CD4-positive, alpha-beta memory T cell (primary cell): ENCODE data around the gene TMEM219. TPM values are rescaled to one million over a fixed set of nuclear protein-coding genes. Genes with fewer than 3 reads are reported as not detected.
"Not testable (repeated sequence)": the region's sequence is repeated elsewhere in the genome, so short reads cannot be mapped to it uniquely, and the experiment has no call there.

Source experiments
- CTCF ChIA-PET: fragments of 350-600 bp; sonication (Branson Sonifier 250); formaldehyde crosslinking; loops from one replicate; lab custom pipeline; 2021; ENCODE audit warnings: inconsistent platforms; ENCODE audit not compliant: partially characterized antibody; lab: Charles Lee
- POLR2A ChIA-PET: fragments of 350-600 bp; sonication (Branson Sonifier 250); formaldehyde crosslinking; loops from one replicate; lab custom pipeline; 2021; ENCODE audit not compliant: partially characterized antibody; lab: Charles Lee
- DNase-seq, 5 donors: peaks; one replicate each; pipeline versions ENCODE4 v3.0.0 to v3.0.0-alpha.2; 2020 to 2022; ENCODE audit warnings: mixed read lengths in 1 of 5
- H3K27ac ChIP-seq: one replicate; pipeline ENCODE4 v1.7.0; 2013; ENCODE audit warnings: low read depth, low read length
- H3K27me3 ChIP-seq: 2 replicates; pipeline ENCODE4 v1.7.0; 2013; ENCODE audit warnings: mild to moderate bottlenecking, low read length, moderate library complexity; ENCODE audit not compliant: insufficient read depth
- H3K36me3 ChIP-seq: 2 replicates; pipeline ENCODE4 v1.7.0; 2013; ENCODE audit warnings: mild to moderate bottlenecking, low read length, moderate library complexity; ENCODE audit not compliant: insufficient read depth
- H3K4me1 ChIP-seq: 2 replicates; pipeline ENCODE4 v1.7.0; 2013; ENCODE audit warnings: mild to moderate bottlenecking, low read length, moderate library complexity; ENCODE audit not compliant: insufficient read depth
- H3K4me3 ChIP-seq, 2 donors: one replicate each; pipeline ENCODE4 v1.7.0; 2013; ENCODE audit warnings: low read length in 2 of 2, mild to moderate bottlenecking in 1 of 2
- H3K9me3 ChIP-seq, 2 donors: one replicate each; pipeline ENCODE4 v1.7.0; 2013; ENCODE audit warnings: low read length in 2 of 2, control low read depth in 1 of 2; ENCODE audit not compliant: control insufficient read depth in 1 of 2
- H3K27ac Mint-ChIP-seq, 7 donors: one replicate each; pipeline ENCODE4 v1.8.0; 2020 to 2021; ENCODE audit warnings: mixed read lengths in 7 of 7, mild to moderate bottlenecking in 6 of 7, inconsistent platforms in 3 of 7, moderate library complexity in 3 of 7
- H3K27me3 Mint-ChIP-seq, 2 donors: one replicate each; pipeline ENCODE4 v1.8.0; 2020 to 2021; ENCODE audit warnings: mixed read lengths in 2 of 2
- H3K36me3 Mint-ChIP-seq, 2 donors: one replicate each; pipeline ENCODE4 v1.8.0; 2020 to 2021; ENCODE audit warnings: mixed read lengths in 2 of 2, inconsistent platforms in 1 of 2, mild to moderate bottlenecking in 1 of 2
- H3K4me1 Mint-ChIP-seq, 4 donors: one replicate each; pipeline ENCODE4 v1.8.0; 2020 to 2021; ENCODE audit warnings: mixed read lengths in 4 of 4, mild to moderate bottlenecking in 1 of 4
- H3K4me3 Mint-ChIP-seq, 8 donors: one replicate each; pipeline ENCODE4 v1.8.0; 2020 to 2021; ENCODE audit warnings: mixed read lengths in 8 of 8, mild to moderate bottlenecking in 7 of 8, moderate library complexity in 6 of 8, inconsistent platforms in 3 of 8
- H3K9me3 Mint-ChIP-seq, 8 donors: one replicate each; pipeline ENCODE4 v1.8.0; 2020 to 2021; ENCODE audit warnings: mixed read lengths in 8 of 8, mild to moderate bottlenecking in 5 of 8, inconsistent platforms in 3 of 8, moderate library complexity in 1 of 8
- intact Hi-C: fragments of 100-400 bp; cut with micrococcal nuclease; formaldehyde crosslinking; loops from one replicate; pipeline ENCODE4 v1.15.1; 2023
- polyA plus RNA-seq, 2 donors: library from polyadenylated mRNA; unstranded; fragments of 300-500 nt; fragmentation: Illumina TruSeq; gene quantifications; one replicate each; pipeline ENCODE4 v1.2.3, GENCODE V29; 2021
- total RNA-seq, 2 experiments: library from RNA; stranded (reverse); gene quantifications; one replicate each; pipeline ENCODE4 v1.2.3, GENCODE V29; 2021

Gene TMEM219
- total and polyA plus RNA-seq, 4 experiments from 2014 or later = 80.8 to 250 (median 156) TPM

DNA sequence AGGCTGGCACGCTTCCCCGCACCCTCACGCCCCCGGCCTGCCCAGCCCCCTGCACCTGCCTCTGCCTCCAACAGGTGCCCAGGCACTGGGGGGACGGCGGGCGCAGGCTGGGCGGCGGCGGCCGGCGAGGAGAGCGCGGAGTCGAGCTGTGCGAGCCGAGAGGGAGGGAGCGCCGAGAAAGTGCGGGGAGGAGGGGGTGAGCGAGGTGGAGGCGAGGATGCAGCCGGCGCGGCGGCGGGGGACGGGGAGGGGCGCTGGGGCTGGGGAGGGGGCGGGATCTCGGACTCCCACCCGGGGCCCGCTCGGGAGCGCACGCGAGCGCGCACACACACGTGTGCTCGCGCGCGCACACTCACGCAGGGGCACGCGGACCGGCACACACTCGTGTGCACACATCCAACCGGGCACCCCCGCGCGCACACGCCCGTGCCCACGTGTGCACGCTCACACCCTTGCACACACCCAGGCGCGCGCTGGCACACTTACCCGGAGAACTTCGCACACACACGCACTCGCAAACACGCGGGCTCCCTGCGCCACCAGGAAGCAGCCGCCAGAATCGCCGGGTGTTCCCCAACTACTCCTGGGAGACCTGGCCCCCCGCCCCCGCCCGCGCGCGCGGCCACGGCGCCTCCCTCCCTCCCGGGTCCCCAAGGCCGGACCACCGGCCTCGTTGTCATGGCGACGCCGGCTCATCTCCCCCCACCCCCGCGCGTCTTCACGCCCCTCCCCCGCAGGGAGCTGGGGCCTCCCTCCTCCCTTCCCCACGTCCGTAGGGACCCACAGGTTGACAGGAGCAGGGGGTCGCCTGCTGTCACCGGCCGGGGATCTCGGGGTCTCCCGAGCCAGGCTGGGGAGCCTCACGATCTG lies 49.2 kb downstream of the TMEM219 start, which contains the start of gene DOC2A:
Gene DOC2A, minus strand, starts transcription at position 184 of the 870 bp plus-strand sequence. CDS start 805 bp downstream, outside the sequence.
- peak within 1 kb of the TSS in 2 of 7 donors; percentile 62 to 75 for H3K27ac Mint-ChIP-seq

DNA sequence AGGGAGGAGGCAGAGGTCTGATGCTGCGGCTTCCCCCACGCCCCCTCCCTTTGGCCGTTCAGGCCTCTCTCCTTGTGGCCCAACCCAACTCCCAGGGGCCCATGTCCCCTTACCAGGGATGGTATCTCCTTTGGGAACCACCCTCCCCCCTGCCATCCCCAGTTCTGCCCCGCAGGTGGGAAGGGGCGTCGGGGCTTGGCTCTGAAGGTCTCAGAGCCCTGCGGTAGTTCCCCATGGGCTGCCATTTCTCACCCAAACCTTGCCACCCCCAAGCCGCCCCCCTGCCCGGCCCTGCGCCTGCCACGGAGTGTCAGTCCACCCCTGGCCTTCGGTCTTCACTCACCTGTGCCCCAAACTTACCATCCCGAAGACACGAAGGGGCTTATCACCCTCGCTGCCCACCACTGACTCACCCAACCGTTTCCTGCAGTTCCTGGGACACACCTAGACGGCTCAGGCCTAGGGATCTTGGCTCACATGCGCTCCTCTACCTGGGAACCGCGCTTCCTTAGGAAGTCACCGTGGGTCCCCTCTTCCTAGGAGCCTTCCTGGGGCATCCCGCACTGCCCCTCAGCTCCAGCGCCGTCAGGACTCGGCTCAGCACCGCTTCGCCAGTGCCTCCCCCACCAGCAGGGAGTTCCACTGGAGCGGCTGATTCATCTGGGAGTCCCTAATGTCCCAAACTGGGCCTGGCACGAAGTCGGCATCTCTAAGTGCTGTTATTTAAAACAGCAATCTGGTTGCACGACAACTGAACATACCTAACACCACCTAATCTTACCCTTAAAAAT lies 50.0 kb downstream of the TMEM219 start:
- no peaks in the 10 kb centered on the region for H3K9me3 Mint-ChIP-seq
- no peaks in the 10 kb centered on the region for H3K36me3 Mint-ChIP-seq
- intact Hi-C loops = no loop called here
- H3K27me3 ChIP-seq = peaks cover 7% of the 10 kb centered on the region
- peak overlapping the region in 6 of 7 donors; percentile 29 to 82 (median 64) for H3K27ac Mint-ChIP-seq
- peak overlapping the region; percentile 81 to 90 (median 86) for H3K4me3 Mint-ChIP-seq
- ChIA-PET CTCF (interaction anchor here (1.0 kb wide), 1 partner anchor 21 kb away, joined by 3 read pairs; no protein-coding TSS in a partner anchor), POLR2A (no interaction called here)
- peaks cover 7 to 17% of the 10 kb centered on the region in 2 donors for H3K27me3 Mint-ChIP-seq
- no peak overlapping the region for H3K27ac ChIP-seq
- H3K36me3 ChIP-seq = no peaks in the 10 kb centered on the region
- peaks cover 2 to 6% (median 4%) of the 10 kb centered on the region in 4 donors for H3K4me1 Mint-ChIP-seq
- H3K9me3 ChIP-seq = no peaks in the 10 kb centered on the region
- no peak for DNase-seq
- H3K4me3 ChIP-seq = peak overlapping the region in 1 of 2 donors; percentile 34
- peaks cover 7% of the 10 kb centered on the region for H3K4me1 ChIP-seq

More for the DNA sequence above, 49.2 kb downstream of the TMEM219 start, which contains the start of gene DOC2A:
- ChIA-PET POLR2A (no interaction called here), CTCF (no interaction called here)
- Mint-ChIP-seq H3K4me1 (peaks cover 2 to 6% (median 4%) of the 10 kb centered on the region in 4 donors), H3K4me3 (peak within 1 kb of the TSS; percentile 76 to 90 (median 86)), H3K27me3 (peaks cover 7 to 17% of the 10 kb centered on the region in 2 donors), H3K9me3 (no peaks in the 10 kb centered on the region), H3K36me3 (no peaks in the 10 kb centered on the region)
- Histone ChIP-seq H3K4me1 (peaks cover 7% of the 10 kb centered on the region), H3K4me3 (peak within 1 kb of the TSS in 1 of 2 donors; percentile 34), H3K27me3 (peaks cover 7% of the 10 kb centered on the region), H3K9me3 (no peaks in the 10 kb centered on the region), H3K27ac (no peak within 1 kb of the TSS), H3K36me3 (no peaks in the 10 kb centered on the region)
- peak in 3 of 5 donors; percentile 24 to 32 (median 25) for DNase-seq
- intact Hi-C loops = no loop called here

DNA sequence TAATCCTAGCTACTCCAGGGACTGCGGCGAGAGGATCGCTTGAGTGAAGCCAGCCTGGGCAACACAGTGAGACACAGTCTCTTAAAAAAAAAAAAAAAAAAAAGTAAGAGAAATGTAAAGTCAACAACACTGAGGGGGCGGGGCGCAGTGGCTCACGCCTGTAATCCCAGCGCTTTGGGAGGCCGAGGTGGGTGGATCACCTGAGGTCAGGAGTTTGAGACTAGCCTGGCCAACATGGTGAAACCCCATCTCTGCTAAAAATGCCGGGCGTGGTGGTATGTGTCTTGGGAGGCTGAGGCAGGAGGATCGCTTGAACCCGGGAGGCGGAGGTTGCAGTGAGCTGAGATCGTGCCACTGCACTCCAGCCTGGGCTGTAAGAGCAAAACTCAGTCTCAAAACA lies 50.7 kb downstream of the TMEM219 start:
- intact Hi-C loops, H3K36me3 ChIP-seq, POLR2A ChIA-PET, H3K27me3 ChIP-seq, H3K9me3 Mint-ChIP-seq, H3K36me3 Mint-ChIP-seq, H3K4me3 ChIP-seq, H3K9me3 ChIP-seq, H3K27ac ChIP-seq, H3K4me1 ChIP-seq, H3K4me1 Mint-ChIP-seq, DNase-seq: not testable (repeated sequence)
- Mint-ChIP-seq H3K27me3 (peaks cover 7 to 17% of the 10 kb centered on the region in 2 donors), H3K27ac (peak overlapping the region in 1 of 7 donors; percentile 31), H3K4me3 (peak overlapping the region in 5 of 8 donors; percentile 17 to 87 (median 72))
- CTCF ChIA-PET = interaction anchor here (0.6 to 1.2 kb wide), 4 partner anchors 11 to 312 kb away, joined by 3 to 5 read pairs (median 3); partner anchors contain the start of gene C16orf92

DNA sequence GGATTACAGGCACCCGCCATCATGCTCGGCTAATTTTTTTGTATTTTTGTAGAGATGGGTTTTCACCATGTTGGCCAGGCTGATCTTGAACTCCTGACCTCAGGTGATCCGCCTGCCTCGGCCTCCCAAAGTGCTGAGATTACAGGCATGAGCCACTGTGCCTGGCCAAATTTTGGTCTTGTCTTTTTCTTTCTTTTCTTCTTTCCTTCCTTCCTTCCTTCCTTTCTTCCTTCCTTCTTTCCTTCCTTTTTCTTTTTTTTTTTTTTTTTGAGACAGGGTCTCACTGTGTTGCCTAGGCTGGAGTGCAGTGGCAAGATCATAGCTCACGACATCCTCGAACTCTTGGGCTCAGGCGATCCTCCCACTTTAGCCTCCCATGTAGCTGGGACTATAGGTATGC lies 53.6 kb downstream of the TMEM219 start:
- H3K27ac Mint-ChIP-seq, H3K9me3 ChIP-seq, H3K4me3 ChIP-seq, H3K27ac ChIP-seq, H3K27me3 Mint-ChIP-seq, POLR2A ChIA-PET, H3K36me3 ChIP-seq, H3K4me1 ChIP-seq, H3K36me3 Mint-ChIP-seq, CTCF ChIA-PET, H3K27me3 ChIP-seq, DNase-seq, intact Hi-C loops, H3K4me1 Mint-ChIP-seq, H3K9me3 Mint-ChIP-seq: not testable (repeated sequence)
- peak overlapping the region in 1 of 8 donors; percentile 12 for H3K4me3 Mint-ChIP-seq

- Histone ChIP-seq H3K4me1 (peaks cover 7% of the 10 kb centered on the region), H3K27ac (no peak overlapping the region), H3K4me3 (no peak overlapping the region), H3K27me3 (no peaks in the 10 kb centered on the region), H3K36me3 (no peaks in the 10 kb centered on the region), H3K9me3 (no peaks in the 10 kb centered on the region)
- no peaks in the 10 kb centered on the region for H3K9me3 Mint-ChIP-seq
- H3K27me3 Mint-ChIP-seq = peaks cover 4 to 6% of the 10 kb centered on the region in 2 donors
- H3K4me1 Mint-ChIP-seq = peaks cover 6 to 14% (median 10%) of the 10 kb centered on the region in 4 donors
- H3K4me3 Mint-ChIP-seq = no peak overlapping the region
- ChIA-PET CTCF (interaction anchor here (1.9 to 3.3 kb wide), 2 partner anchors 16 to 317 kb away, joined by 6 to 11 read pairs; no protein-coding TSS in a partner anchor), POLR2A (no interaction called here)
- intact Hi-C loops = no loop called here
- no peak for DNase-seq
- H3K27ac Mint-ChIP-seq = peak overlapping the region in 1 of 7 donors; percentile 14
- H3K36me3 Mint-ChIP-seq = no peaks in the 10 kb centered on the region
These were observed 54.8 kb downstream of the TMEM219 start for GRCh38 chr16:30016555-30017276.

GRCh38 chr16:30017277-30017656 lies 55.4 kb downstream of the TMEM219 start:
- no peaks in the 10 kb centered on the region for H3K36me3 Mint-ChIP-seq
- no peak overlapping the region for H3K27ac ChIP-seq
- peaks cover 4 to 13% (median 7%) of the 10 kb centered on the region in 4 donors for H3K4me1 Mint-ChIP-seq
- no peaks in the 10 kb centered on the region for H3K9me3 Mint-ChIP-seq
- H3K27ac Mint-ChIP-seq = peak overlapping the region in 1 of 7 donors; percentile 46
- intact Hi-C loops = no loop called here
- H3K36me3 ChIP-seq = no peaks in the 10 kb centered on the region
- DNase-seq = no peak
- ChIA-PET POLR2A (no interaction called here), CTCF (interaction anchor here (1.9 to 3.3 kb wide), 2 partner anchors 15 to 317 kb away, joined by 6 to 11 read pairs; no protein-coding TSS in a partner anchor)
- H3K4me3 Mint-ChIP-seq = no peak overlapping the region
- H3K27me3 Mint-ChIP-seq = peaks cover under 1% of the 10 kb centered on the region in 2 donors
- no peaks in the 10 kb centered on the region for H3K9me3 ChIP-seq
- H3K4me3 ChIP-seq = no peak overlapping the region
- peaks cover 9% of the 10 kb centered on the region for H3K4me1 ChIP-seq
- H3K27me3 ChIP-seq = no peaks in the 10 kb centered on the region
